A549 (cell line): ENCODE results near the gene PDGFB.

ENCODE experiments used
- CBX8 ChIP-seq: fragments of 200-600 bp; sonication (generic); IDR thresholded peaks from 2 replicates; pipeline ENCODE4 v1.6.1; 2016
- CTCF ChIP-seq: fragments of >200 bp; sonication (Bioruptor Twin); formaldehyde crosslinking; IDR thresholded peaks from 3 replicates; pipeline ENCODE4 v1.5.1; 2016
- FOSL2 ChIP-seq, 2 experiments: fragments of 450-650 bp in 1 of 2; fragments of >200 bp in 1 of 2; sonication (Bioruptor Twin) in 1 of 2; formaldehyde crosslinking; IDR thresholded peaks; 2 replicates each; pipeline versions ENCODE4 v1.5.0 to v1.6.1; 2016 to 2020; ENCODE audit warnings: mild to moderate bottlenecking in 1 of 2, moderate library complexity in 1 of 2
- GATA3 ChIP-seq: IDR thresholded peaks from 2 replicates; pipeline ENCODE4 v1.6.1; 2012; ENCODE audit warnings: borderline replicate concordance
- HOXB13 ChIP-seq: fragments of 250-450 bp; sonication (Bioruptor Pico); IDR thresholded peaks from 2 replicates; pipeline ENCODE4 v1.5.0; 2020; ENCODE audit warnings: low read depth, mild to moderate bottlenecking, moderate library complexity
- RFX5 ChIP-seq: fragments of 450-650 bp; IDR thresholded peaks from 2 replicates; pipeline ENCODE4 v1.7.1; 2014; ENCODE audit warnings: antibody characterized with exemption, mild to moderate bottlenecking, moderate library complexity
- ZC3H11A ChIP-seq: fragments of 450-650 bp; IDR thresholded peaks from 2 replicates; pipeline ENCODE4 v1.6.1; 2014; ENCODE audit warnings: antibody characterized with exemption, mild to moderate bottlenecking

- TF ChIP-seq CTCF (no peak), FOSL2 (IDR thresholded peaks at IDR 0.05) (no peak), FOSL2 (CRISPR knock-in tag; IDR thresholded peaks at IDR 0.05) (no peak), ZC3H11A (no peak), RFX5 (no peak), CBX8 (no peak), HOXB13 (no peak), GATA3 (no peak)
Measured at GRCh38 chr22:39250838-39251237, 6.1 kb upstream of the PDGFB start.
